ENCODE data around the gene HNRNPK.

DNA sequence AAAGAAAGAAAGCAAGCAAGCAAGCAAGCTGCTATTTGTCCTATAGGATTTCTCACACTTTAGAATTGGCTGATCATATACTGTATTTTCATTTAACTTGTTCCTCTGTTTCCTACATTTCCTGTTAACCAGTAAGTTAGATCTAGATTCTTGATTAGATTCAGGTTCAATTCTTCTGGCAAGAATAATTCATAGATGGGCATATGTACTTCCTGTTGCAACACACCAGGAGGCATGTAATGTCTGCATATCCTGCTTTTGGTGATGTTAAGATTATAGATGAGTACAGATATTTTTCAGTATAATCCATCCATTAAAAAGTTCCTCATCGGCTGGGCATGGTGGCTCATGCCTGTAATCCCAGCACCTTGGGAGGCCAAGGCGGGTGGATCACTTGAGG is 48.0 kb downstream of the HNRNPK start:
- TF ChIP-seq CTCF (IDR thresholded peaks at IDR 0.05): no peak
- no peak for TF ChIP-seq EP300 (IDR thresholded peaks at IDR 0.05; ENCODE audit: low read depth)
- TF ChIP-seq POLR2A (IDR thresholded peaks at IDR 0.05): no peak
